Stimulated activated CD8-positive, alpha-beta memory T cell treated with anti-CD3 and anti-CD28 coated beads, Interleukin-15, amount 100 ng/mL, for 1 hour (primary cell): ENCODE data around the gene OR10A5.
"Not testable (repeated sequence)": the region's sequence is repeated elsewhere in the genome, so short reads cannot be mapped to it uniquely, and the experiment has no call there.

ENCODE experiments used
- DNase-seq: peaks from one replicate; pipeline ENCODE4 v3.0.0-alpha.2; 2020; ENCODE audit warnings: low read depth

OR10A5 gene, protein sequence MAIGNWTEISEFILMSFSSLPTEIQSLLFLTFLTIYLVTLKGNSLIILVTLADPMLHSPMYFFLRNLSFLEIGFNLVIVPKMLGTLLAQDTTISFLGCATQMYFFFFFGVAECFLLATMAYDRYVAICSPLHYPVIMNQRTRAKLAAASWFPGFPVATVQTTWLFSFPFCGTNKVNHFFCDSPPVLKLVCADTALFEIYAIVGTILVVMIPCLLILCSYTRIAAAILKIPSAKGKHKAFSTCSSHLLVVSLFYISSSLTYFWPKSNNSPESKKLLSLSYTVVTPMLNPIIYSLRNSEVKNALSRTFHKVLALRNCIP

DNA sequence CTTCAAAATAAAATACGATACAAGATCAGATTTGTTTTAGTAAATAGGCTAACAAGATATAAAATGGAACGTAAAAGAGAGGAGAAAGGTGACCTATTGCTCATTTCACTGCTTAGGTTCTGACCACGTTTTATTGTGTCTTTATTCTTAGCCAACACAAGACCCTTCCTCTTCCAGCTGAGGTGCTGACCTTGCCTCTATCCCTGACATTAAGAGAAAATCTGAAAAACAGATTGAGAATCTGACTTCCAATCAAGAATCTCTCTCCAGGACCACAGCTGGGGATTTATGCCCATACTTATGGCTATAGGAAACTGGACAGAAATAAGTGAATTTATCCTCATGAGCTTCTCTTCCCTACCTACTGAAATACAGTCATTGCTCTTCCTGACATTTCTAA is at the start of gene OR10A5:
Gene OR10A5 (plus strand): TSS at position 301 of the 400 bp plus-strand sequence. CDS start 0 bp downstream, at position 301.
- DNase-seq, result no peak

DNA sequence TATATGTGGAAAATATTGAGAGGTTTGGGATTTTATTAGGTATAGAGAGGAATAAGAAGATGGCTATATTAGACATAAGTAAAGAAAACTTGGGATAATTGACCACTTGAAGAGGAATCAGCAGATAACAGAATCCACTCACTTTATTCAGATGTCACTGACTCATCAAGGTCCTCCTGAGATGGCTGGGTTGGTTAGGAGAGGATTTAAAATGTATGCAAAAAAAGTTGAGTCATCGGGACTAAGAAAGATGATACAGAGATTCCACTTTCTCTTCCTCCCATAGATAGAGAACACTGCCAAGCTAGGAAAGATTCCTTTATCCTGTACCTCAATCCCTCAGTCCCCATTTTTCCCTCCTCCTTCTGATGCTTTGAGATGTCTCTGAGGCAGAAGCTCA is 46.1 kb upstream of the OR10A5 start, which contains the start of gene OR6A2:
Gene OR6A2 (minus strand): TSS at position 288 of the 400 bp plus-strand sequence. CDS start 3,981 bp downstream, outside the sequence.
- DNase-seq, result no peak

DNA sequence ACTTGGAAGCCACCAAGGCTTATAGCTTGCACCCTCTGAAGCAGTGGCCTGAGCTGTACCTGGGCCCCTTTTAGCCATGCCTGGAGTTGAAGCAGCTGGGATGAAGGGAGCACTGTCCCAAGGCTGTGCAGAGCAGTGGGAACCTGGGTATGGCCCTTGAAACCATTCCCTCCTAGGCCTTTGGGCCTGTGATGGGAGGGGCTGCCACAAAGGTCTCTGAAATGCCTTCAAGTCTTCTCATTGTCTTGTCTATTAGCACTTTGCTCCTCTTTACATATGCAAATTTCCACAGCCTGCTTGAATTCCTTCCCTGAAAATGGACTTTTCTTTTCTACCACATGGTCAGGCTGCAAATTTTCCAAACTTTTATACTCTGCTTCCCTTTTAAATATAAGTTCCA is 44.4 kb upstream of the OR10A5 start:
- DNase-seq, result not testable (repeated sequence)

DNA sequence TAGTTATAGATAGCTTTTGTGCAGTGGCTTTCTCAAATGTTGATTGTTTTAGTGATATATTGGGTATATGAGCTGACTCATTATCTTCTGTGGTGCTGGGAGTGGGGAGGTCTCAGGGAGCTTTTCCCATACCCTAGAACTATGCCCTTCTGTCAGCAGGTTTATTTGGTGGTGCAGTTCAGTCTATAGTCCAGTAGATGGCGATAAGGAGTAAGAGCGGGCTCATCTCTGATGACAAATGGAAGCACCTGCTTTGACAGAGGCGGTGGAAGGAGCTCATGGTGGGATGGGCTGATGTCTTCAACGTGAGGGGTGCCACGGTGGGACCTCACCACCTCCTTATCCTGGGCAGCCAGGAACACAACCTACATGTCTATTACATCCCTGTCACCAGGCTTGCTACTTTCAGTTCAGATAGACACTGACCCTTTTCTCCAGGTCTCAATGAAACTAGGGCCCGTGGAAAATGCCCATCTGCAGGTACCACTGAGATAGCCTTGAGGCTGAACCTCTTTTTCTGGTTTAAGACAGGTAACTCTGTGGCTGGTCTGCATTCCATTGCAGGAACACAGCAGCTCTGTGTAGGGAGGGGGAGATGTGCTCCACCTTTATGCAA is 33.0 kb upstream of the OR10A5 start:
- no peak for DNase-seq

DNA sequence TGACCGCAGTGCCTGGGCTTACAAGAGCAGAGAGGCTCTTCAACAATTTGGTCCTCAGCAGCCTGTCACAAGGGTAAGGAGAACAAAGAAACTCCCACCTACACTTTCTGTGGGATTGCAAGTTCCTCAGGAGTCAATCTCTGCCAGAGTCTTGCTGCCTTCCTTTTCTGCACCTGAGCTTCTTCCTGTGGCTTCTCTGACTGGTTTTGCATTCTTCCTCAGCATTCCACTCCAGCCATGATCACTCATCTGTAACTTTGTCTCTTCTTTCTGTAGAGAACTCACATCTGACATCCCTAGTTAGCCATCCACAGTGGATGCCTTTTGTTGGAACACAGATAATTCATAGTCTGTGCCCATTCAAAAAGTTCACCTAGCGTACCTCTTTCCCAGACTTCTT is 31.8 kb upstream of the OR10A5 start:
- DNase-seq, result no peak

DNA sequence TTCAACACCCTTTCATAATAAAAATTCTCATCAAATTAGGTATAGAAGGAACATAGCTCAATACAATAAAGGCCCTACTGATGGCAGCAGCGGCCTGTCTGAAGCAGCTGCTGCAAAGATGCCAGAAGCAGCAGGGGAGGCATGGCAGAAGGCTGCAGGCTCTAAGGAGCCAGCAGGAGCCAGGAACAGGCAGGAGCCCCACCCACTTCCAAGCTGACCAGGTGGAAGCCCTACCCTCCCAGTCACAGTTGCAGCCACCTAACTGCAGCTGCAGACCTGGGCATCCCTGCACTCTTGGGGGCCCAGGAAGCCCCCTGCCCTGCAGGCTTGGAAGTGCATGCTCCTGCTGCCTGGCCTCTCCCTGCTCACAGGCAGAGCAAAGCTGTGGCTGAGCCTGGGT is 27.8 kb upstream of the OR10A5 start:
- no peak for DNase-seq

DNA sequence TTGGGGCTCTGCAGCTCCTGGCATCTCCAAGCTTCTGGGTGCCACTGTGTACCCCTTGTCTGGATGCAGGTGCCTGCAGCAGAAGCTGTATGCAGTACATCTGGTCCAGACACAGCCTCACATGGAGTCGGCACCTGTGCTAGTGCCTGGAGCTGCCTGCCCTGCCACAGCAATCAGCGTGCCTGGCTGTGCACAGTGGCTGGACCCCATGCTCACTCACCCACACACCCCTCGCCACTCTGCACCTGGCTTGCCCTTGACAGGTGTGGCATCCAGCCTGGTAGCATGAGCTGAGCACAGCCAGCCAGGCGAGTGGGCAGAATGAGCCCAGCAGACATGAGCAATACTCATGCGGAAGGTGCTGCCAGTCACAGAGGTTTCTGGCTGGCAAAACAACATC is 26.5 kb upstream of the OR10A5 start:
- DNase-seq, result no peak

DNA sequence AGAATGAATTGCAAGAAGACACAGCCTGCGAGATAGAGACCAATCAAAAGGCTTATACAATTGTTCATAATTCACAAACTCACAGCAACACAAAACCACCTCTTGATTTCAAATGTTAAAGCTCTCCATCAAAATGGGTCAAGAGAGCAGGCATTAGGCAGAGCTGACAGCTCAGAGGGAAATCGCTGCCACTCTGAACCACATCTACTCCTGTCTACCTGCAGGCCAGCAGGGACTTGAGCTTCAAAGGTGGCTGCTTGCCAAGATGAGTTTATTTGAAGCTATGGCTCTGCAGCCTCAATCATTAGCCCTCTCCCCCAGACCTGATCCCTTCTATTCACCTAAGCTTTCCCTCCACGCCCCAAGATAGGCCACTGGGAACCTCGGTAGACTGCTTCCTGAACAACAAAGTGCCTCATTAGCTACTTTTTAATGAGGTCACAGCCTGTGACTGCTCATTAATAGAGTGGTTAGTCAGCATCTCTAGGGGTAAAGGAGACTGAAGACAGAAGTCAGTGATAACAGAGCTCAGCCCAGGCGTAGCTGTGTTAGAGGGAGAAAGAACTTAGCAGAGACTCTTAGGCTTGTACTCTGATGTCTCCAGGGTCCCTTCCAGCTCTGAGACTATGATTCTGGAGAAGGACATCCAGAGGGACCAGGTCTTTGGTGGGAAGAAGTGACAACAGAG is 21.2 kb upstream of the OR10A5 start:
- no peak for DNase-seq

DNA sequence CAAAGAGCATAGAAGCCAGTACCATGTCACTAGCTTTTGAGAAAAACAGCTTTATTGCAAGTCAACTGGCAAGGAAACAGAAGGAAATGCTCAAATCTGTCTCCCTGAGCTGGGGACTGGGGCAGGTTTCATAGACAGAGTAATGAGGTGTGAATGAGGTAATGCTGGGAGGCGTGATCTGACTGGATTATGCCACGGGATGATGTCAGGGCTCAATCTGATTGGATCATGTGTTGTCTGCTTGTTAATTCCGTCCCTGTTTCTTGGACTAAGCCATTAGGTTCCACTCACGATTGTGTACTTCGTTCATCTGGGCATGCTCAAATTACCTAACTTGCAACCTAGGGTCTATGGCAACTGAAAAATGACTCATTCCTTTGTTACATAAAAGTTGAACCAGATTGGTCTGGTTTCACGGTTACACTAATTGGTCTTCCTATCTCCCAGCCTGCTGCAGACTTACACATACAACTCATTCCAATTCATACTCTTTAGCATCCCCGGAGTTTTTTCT is 20.2 kb upstream of the OR10A5 start:
- no peak for DNase-seq

DNA sequence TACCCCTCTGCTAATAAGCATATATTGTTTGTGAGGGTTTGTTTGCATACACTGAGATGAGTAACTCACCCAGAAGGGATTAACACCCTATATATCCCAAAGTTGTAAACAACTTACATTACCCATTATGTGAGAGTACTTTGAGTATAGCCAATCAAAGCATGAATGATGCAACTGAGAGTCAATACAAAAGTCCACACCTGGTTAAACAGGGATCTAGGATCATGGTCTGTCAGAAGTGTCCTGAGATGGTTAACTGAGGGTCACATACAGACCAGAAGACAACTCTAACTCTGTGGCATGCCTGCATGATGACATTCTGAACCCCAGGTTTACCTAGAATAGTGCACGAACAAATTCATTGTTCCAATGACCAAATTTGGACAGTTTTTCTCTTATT is 17.4 kb upstream of the OR10A5 start:
- DNase-seq, result no peak

DNA sequence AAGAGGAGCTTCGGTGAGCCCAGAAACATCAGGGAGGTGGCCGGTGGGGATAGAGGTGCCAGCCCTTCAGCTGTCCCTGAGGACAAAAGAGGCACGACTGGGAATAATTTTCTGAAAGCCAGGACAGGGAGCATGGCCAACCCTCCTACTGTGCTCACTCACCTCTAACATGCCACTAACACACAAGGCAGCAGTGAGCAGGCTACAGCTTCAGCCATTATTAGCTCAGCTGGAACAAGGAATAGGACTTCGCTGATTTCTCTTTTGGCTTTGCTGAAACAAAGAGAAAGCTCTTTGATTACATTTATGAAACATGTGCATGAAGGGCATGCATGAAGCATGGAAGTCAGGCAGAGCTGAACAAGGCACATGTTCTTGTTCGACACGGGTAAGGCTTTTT is 12.1 kb upstream of the OR10A5 start:
- DNase-seq, result no peak

DNA sequence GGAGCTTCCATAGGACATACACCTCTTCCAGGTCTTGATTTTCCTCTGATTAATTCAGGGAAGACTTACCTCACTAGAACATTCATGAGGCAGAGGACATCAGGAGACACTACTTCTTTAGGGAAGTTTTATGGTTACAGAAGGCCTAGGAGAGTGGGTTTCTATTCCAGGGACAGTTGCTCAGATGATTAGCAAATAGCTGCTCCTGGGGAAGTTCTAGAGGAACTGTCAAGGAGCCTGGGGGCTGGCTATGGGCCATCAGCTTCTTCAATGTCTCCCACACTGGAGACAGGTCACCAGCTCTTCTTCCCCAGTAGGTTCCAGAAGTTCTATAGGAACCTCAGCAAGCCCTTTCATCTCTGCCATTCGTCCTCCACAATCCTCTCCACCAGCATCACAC is 11.5 kb upstream of the OR10A5 start:
- no peak for DNase-seq

DNA sequence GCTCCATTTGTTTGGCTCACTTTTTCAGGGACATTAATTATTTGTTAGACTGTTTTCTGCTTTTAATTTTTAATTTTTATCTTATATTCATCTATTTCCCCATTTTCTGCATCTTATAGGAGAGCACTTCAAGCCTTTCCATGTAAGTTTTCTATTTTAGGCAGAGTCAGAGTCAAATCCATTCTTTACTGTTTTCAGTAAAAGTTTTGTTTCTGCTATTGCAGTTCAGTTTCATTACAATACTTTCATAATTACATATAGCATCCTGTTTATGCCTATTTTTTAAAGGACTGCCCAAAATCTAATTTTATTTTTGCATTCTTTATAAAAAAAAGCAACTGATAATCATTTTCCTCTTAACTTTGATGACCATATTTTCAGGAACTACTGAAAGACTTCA is 3.8 kb upstream of the OR10A5 start:
- DNase-seq, result no peak

DNA sequence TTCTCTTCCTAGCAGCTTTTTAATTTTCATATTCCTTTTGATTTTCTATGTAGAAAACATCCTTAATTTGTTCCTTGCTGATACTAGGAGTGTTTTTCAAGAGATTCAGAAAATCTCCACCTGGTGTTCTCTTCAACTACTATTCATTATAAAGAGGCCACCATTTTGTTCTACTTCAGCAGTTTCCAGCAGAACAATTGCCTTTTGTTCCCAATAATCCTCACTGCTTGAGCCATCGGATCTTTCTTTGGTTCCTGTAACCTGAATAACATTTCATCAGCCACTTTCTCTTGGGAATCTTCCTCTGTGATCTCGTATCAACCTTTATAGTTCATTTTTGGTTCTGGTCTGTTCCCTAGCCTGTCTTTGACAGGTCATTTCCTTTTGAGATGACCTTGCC is 1.8 kb upstream of the OR10A5 start:
- no peak for DNase-seq

DNA sequence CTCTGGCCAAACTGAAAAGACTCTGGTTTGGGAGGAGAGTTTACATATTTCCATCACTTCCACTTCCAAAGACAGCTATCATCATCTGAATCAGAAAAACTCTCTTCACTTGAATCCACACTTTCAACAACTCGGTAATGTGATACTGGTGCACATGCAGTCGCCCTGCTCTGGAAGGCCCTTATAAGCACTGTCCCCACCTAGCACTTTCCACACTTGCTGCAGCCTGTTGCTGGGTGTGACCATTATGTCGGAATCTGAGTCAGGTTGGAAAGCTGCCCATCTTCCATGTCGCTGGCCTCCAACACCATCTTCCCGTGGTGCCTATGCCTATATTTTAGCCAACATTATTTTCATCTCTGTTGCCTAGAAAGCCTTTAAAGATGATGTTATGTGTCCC is 1.1 kb upstream of the OR10A5 start:
- DNase-seq, result no peak

DNA sequence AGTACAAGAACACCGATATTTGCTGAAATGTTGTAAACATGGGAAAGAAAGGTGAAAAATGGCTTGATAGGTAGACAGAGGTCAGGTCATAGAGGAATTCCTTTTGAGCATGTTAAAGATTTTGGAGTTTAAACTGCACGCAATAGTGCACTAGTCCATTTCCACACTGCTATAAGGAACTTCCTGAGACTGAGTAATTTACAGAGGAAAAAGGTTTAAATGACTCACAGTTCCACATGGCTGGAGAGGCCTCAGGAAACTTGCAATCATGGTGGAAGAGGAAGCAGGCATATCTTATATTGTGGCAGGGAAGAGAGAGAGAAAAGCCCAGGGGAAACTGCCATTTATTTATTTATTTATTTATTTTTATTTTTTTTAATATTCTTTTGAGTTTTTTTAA is 5.0 kb downstream of the OR10A5 start:
- DNase-seq, result no peak

DNA sequence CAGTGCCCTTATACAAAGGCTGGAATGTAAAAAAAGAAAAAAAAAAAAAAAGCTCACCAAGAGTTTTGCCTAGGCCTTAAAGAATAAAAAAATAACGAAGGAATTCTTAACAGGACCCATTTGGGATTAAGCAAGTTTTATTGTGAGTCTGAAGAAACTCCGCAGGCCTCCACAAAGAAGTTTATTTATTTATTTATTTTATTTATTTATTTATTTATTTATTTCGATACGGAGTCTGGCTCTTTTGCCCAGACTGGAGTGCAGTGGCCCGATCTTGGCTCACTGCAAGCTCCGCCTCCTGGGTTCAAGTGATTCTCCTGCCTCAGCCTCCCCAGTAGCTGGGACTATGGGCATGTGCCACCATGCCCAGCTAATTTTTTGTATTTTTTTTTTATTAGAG is 9.3 kb downstream of the OR10A5 start:
- DNase-seq, result not testable (repeated sequence)

DNA sequence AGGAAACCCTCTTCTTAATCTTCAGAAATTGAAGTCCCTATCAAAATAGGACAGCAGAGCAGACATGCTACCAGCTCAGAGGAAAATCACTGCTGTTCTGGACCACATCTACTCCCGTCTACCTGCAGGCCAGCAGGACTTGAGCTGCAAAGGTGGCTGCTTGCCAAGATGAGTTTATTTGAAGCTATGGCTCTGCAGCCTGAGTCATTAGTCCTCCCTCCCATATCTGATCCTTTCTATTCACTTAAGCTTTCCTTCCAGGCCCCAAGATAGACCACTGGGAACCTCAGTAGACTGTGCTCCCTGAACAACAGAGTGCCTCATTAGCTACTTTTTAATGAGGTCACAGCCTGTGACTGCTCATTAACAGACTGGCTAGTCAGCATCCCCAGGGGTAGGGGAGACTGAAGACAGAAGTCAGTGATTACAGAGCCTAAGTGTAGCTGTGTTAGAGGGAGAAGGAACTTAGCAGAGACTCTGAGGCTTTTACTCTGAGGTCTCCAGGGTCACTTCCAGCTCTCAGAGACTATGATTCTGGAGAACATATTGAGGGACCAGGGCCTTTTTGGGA is 10.6 kb downstream of the OR10A5 start:
- no peak for DNase-seq

DNA sequence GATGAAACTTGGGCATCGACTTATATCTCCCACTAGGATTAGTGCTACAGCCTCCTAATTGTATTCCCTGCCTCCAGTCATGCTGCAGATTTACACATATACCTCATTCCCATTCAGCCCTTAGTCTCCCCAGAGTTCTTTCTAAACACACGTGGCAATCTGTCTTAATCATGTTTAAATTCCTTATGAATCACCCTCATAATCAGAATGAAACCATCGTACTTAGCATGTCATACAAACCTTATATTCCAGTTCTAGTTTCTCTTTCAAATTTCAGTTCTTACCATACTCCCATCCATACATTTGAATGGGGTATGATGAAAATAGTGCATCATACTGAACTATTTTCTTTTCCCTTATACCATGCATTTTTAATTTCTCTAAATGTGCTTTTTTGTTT is 11.4 kb downstream of the OR10A5 start:
- no peak for DNase-seq

DNA sequence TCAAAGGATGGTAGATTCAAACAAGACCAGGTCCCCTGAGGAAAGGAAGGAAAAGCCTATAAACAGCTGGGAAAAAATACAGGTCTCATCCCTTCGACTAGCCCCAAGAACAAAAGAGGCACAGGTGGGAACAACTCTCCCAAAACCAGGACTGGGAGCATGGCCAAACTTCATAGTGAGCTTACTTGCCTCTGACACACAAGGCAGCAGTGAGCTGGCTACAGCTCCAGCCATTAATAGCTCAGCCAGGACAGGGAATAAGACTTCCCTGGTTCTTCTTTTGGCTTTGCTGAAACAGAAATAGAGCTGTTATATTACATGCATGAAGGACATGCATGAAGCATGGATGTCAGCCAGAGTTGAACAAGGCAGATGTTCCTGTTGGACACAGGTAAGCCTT is 17.5 kb downstream of the OR10A5 start, which contains the start of gene OR10A2:
Gene OR10A2 (plus strand): TSS at position 97 of the 400 bp plus-strand sequence. CDS start 6,698 bp downstream, outside the sequence.
- DNase-seq, result no peak

DNA sequence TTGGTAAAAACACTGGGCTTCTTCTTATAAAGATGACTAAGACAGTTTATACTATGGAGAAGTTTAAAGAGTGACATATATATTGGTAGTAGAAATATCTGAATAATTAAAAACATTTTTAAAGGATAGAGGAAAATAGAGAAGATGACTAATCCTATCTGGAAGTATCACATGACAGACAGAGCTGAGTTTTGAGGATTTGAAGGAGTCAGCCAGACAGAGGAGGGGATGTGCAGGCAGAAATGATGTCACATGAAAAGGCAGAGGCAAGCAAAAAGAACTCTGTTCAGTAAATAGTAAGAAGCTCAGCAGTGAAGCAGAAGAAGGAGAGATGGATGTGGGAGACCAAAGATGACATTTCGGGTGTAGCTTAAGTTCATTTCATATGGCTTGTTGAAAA is 19.0 kb downstream of the OR10A5 start:
- no peak for DNase-seq

DNA sequence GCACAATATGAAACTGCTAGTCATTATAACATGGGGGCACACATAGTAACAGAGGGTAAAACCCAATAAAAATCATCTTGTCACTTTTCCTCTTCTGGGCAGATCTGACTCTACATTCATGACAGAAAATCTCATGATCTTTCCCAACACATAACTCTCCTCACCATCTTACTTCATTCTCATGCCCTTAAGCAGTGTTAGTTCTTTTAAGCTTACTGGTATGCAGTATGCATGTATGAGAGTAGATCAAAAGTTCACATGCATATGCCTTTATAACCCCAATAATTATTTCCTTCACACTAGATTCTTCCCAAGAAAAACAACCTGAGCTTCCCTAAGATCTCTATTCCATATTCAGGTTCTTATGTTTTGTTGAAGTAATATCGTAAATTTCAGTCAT is 25.8 kb downstream of the OR10A5 start:
- DNase-seq, result no peak

DNA sequence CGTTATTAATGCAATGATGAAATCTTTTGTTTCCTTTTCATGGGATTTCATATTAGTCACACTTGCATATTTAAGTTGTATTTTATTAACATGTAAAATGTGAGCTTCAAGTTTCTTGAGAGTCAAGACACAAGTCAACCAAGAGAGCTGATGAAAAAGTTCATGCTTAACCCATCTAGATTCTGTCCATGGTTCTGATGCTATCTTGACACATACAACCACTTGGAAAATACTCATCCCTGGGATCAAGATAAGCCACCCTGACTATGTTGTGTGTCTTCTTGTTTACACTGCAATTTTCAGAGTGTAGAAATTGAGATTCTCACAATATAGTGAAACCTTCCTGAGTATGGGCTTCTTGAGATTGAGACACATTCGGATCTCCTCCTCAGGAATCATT is 30.3 kb downstream of the OR10A5 start:
- no peak for DNase-seq
